Measurements from ENCODE around the gene VSTM2L. TPM values are rescaled to one million over a fixed set of nuclear protein-coding genes. Genes with fewer than 3 reads are reported as not detected.
"Not testable (repeated sequence)": the region's sequence is repeated elsewhere in the genome, so short reads cannot be mapped to it uniquely, and the experiment has no call there.

VSTM2L gene
- total RNA-seq, 2 donors from 2014 or later = 139 to 158 TPM

GRCh38 chr20:37944456-37944981, 41.6 kb downstream of the VSTM2L start:
- DNase-seq (no peak), ATAC-seq (no peak)
- intact Hi-C loops (cut with DNase I) = no loop called here

GRCh38 chr20:37945091-37945547, 42.2 kb downstream of the VSTM2L start:
- ATAC-seq = no peak
- intact Hi-C loops (cut with DNase I) = no loop called here
- no peak for DNase-seq

GRCh38 chr20:37946946-37947345, 44.0 kb downstream of the VSTM2L start:
- intact Hi-C loops (cut with DNase I) = no loop called here
- DNase-seq = no peak

GRCh38 chr20:37947943-37948342, 45.0 kb downstream of the VSTM2L start:
- intact Hi-C loops (cut with DNase I) = no loop called here
- DNase-seq (no peak), ATAC-seq (no peak)

More at GRCh38 chr20:37946946-37947345, 44.0 kb downstream of the VSTM2L start:
- ATAC-seq = no peak

GRCh38 chr20:37948956-37949355, 46.0 kb downstream of the VSTM2L start:
- intact Hi-C loops (cut with DNase I) = no loop called here
- ATAC-seq (no peak), DNase-seq (no peak)

- no peak for ATAC-seq
- intact Hi-C loops (cut with DNase I) = no loop called here
- DNase-seq = no peak
Observed at GRCh38 chr20:37954190-37954589, 51.3 kb downstream of the VSTM2L start.

- ATAC-seq = no peak
- DNase-seq = no peak
- intact Hi-C loops (cut with DNase I) = no loop called here
Observed at GRCh38 chr20:37954626-37955025, 51.7 kb downstream of the VSTM2L start.

- no peak for ATAC-seq
- no peak for DNase-seq
- intact Hi-C loops (cut with DNase I) = no loop called here
Observed at GRCh38 chr20:37955511-37955910, 52.6 kb downstream of the VSTM2L start.

- ATAC-seq (no peak), DNase-seq (no peak)
- intact Hi-C loops (cut with DNase I) = no loop called here
Observed at GRCh38 chr20:37956107-37956585, 53.2 kb downstream of the VSTM2L start.

- intact Hi-C loops (cut with DNase I) = no loop called here
- ATAC-seq (no peak), DNase-seq (no peak)
Observed at GRCh38 chr20:37958856-37959520, 56.1 kb downstream of the VSTM2L start.

- ATAC-seq (no peak), DNase-seq (no peak)
- intact Hi-C loops (cut with DNase I) = no loop called here
Observed at GRCh38 chr20:37961066-37961465, 58.1 kb downstream of the VSTM2L start.

- DNase-seq; intact Hi-C loops (cut with DNase I); ATAC-seq: not testable (repeated sequence)
Observed at GRCh38 chr20:37963483-37963882, 60.6 kb downstream of the VSTM2L start.

GRCh38 chr20:37968841-37969401, 66.0 kb downstream of the VSTM2L start:
- DNase-seq = no peak
- intact Hi-C loops (cut with DNase I) = no loop called here
- ATAC-seq = no peak

GRCh38 chr20:37969949-37970855, 67.3 kb downstream of the VSTM2L start:
- intact Hi-C loops (cut with DNase I) = no loop called here
- peak in 1 of 2 donors; percentile 80 for ATAC-seq
- no peak for DNase-seq

GRCh38 chr20:37970856-37971245, 67.9 kb downstream of the VSTM2L start:
- intact Hi-C loops (cut with DNase I) = no loop called here
- ATAC-seq (no peak), DNase-seq (no peak)

GRCh38 chr20:37971561-37972127, 68.7 kb downstream of the VSTM2L start:
- DNase-seq (no peak), ATAC-seq (no peak)
- intact Hi-C loops (cut with DNase I) = no loop called here

- DNase-seq (no peak), ATAC-seq (no peak)
- intact Hi-C loops (cut with DNase I) = no loop called here
Observed at GRCh38 chr20:37972256-37973058, 69.5 kb downstream of the VSTM2L start.

- DNase-seq (no peak), ATAC-seq (no peak)
- intact Hi-C loops (cut with DNase I) = no loop called here
Observed at GRCh38 chr20:37973059-37973910, 70.4 kb downstream of the VSTM2L start.

Data from left cardiac atrium (tissue), 4 donors.